CD4-positive, alpha-beta T cell (primary cell): Measurements from ENCODE around the gene GRIA2. TPM values are rescaled to one million over a fixed set of nuclear protein-coding genes. Genes with fewer than 3 reads are reported as not detected.
"Not testable (repeated sequence)": the region's sequence is repeated elsewhere in the genome, so short reads cannot be mapped to it uniquely, and the experiment has no call there.

Experiments
- ATAC-seq: fragments of 200-7000 bp; cut with Tn5 transposase; one replicate; pipeline ENCODE4 v1.10.0; 2022; ENCODE audit warnings: mild to moderate bottlenecking; ENCODE audit not compliant: poor library complexity
- CTCF ChIA-PET: fragments of 350-600 bp; sonication (Branson Sonifier 250); formaldehyde crosslinking; loops from one replicate; lab custom pipeline; 2021; ENCODE audit warnings: antibody characterized with exemption, inconsistent platforms; lab: Charles Lee
- POLR2A ChIA-PET: fragments of 350-600 bp; sonication (Branson Sonifier 250); formaldehyde crosslinking; loops from one replicate; lab custom pipeline; 2021; ENCODE audit warnings: antibody characterized with exemption, inconsistent platforms; lab: Charles Lee
- DNase-seq, 14 experiments: peaks; one replicate each; pipeline ENCODE4 v3.0.0-alpha.2; 2013 to 2020; ENCODE audit warnings: mixed read lengths in 2 of 14
- H3K27ac ChIP-seq, 2 donors: one replicate each; pipeline versions ENCODE4 v1.5.1 to v1.7.0; 2013; ENCODE audit warnings: low read length in 2 of 2, low read depth in 1 of 2, mild to moderate bottlenecking in 1 of 2
- H3K27me3 ChIP-seq, 2 experiments: 1 replicate in 1 of 2; 2 replicates in 1 of 2; pipeline versions ENCODE4 v1.6.1 to v1.7.0; 2013; ENCODE audit warnings: low read length in 2 of 2, control low read depth in 1 of 2, mild to moderate bottlenecking in 1 of 2, moderate library complexity in 1 of 2; ENCODE audit not compliant: insufficient read depth in 2 of 2, control insufficient read depth in 1 of 2
- H3K36me3 ChIP-seq: one replicate; pipeline ENCODE4 v1.6.1; 2013; ENCODE audit warnings: low read length, control low read depth; ENCODE audit not compliant: insufficient read depth
- H3K4me1 ChIP-seq: one replicate; pipeline ENCODE4 v1.6.1; 2013; ENCODE audit warnings: low read length, control low read depth; ENCODE audit not compliant: insufficient read depth
- H3K4me3 ChIP-seq: one replicate; pipeline ENCODE4 v1.5.1; 2013; ENCODE audit warnings: mild to moderate bottlenecking, low read length, moderate library complexity
- H3K9me3 ChIP-seq, 2 experiments: 1 replicate in 1 of 2; 2 replicates in 1 of 2; pipeline versions ENCODE4 v1.6.1 to v1.7.0; 2013; ENCODE audit warnings: low read length in 2 of 2, mild to moderate bottlenecking in 2 of 2, control low read depth in 1 of 2, moderate library complexity in 1 of 2; ENCODE audit not compliant: control insufficient read depth in 1 of 2, insufficient read depth in 1 of 2
- H3K27ac Mint-ChIP-seq: one replicate; pipeline ENCODE4 v1.8.0; 2020; ENCODE audit warnings: mixed read lengths
- H3K27me3 Mint-ChIP-seq: one replicate; pipeline ENCODE4 v1.8.0; 2021; ENCODE audit warnings: mixed read lengths
- H3K36me3 Mint-ChIP-seq: one replicate; pipeline ENCODE4 v1.8.0; 2021; ENCODE audit warnings: low read depth, mixed read lengths
- H3K4me1 Mint-ChIP-seq: one replicate; pipeline ENCODE4 v1.8.0; 2021; ENCODE audit warnings: low read depth, mixed read lengths
- H3K4me3 Mint-ChIP-seq: one replicate; pipeline ENCODE4 v1.8.0; 2020; ENCODE audit warnings: mild to moderate bottlenecking, mixed read lengths
- H3K9me3 Mint-ChIP-seq: one replicate; pipeline ENCODE4 v1.8.0; 2020; ENCODE audit warnings: mixed read lengths
- intact Hi-C, 2 experiments: fragments of 100-400 bp; cut with DNase I in 1 of 2; cut with micrococcal nuclease in 1 of 2; formaldehyde crosslinking; loops; one replicate each; pipeline versions ENCODE4 v1.15.1 to v1.9.0; 2023 to 2025; cut with DNase I, micrococcal nuclease
- total RNA-seq, 174 experiments: library from RNA in 2 of 174; stranded (reverse) in 2 of 174; gene quantifications; one replicate each; pipeline ENCODE4 v1.2.3 and lab custom pipeline; 2021 to 2026
- TF ChIP-seq, protein P1 (sequence below): fragments of 200-600 bp; IDR thresholded peaks from one replicate; pipeline ENCODE4 v1.8.0; 2022; ENCODE audit warnings: antibody characterized with exemption, mild to moderate bottlenecking

The GRIA2 gene
- total RNA-seq, 2 experiments from 2014 or later, result not detected

DNA sequence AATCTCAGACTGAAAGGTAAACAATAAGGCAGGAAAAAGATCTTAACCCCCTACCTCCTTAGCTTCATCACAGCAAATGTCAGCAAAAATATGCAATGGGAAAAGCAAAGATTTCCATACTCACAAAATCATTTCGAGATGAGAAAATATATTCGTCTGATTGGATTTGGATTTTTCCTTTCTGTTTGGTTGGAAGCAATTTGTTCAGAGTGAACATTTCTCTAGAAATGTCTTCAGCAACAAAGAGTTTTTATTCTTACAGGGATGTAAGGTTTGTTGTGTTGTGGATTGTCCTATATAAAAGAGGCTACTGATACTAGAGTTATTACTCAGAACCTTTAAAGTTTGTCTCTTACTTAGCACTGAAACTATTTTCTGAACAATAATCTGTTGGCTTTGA is 23.8 kb downstream of the GRIA2 start:
- intact Hi-C loops, result no loop called here
- H3K4me3 ChIP-seq, result no peak overlapping the region
- H3K36me3 Mint-ChIP-seq, result no peaks in the 10 kb centered on the region
- no peak overlapping the region for H3K27ac ChIP-seq
- H3K4me3 Mint-ChIP-seq, result no peak overlapping the region
- TF ChIP-seq, protein P1, sequence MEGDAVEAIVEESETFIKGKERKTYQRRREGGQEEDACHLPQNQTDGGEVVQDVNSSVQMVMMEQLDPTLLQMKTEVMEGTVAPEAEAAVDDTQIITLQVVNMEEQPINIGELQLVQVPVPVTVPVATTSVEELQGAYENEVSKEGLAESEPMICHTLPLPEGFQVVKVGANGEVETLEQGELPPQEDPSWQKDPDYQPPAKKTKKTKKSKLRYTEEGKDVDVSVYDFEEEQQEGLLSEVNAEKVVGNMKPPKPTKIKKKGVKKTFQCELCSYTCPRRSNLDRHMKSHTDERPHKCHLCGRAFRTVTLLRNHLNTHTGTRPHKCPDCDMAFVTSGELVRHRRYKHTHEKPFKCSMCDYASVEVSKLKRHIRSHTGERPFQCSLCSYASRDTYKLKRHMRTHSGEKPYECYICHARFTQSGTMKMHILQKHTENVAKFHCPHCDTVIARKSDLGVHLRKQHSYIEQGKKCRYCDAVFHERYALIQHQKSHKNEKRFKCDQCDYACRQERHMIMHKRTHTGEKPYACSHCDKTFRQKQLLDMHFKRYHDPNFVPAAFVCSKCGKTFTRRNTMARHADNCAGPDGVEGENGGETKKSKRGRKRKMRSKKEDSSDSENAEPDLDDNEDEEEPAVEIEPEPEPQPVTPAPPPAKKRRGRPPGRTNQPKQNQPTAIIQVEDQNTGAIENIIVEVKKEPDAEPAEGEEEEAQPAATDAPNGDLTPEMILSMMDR, result no peak
- peaks cover 3% of the 10 kb centered on the region for H3K9me3 Mint-ChIP-seq
- no peaks in the 10 kb centered on the region for H3K36me3 ChIP-seq
- ATAC-seq (no peak), DNase-seq (no peak)
- H3K27me3 ChIP-seq, result no peaks in the 10 kb centered on the region
- H3K4me1 ChIP-seq, result no peaks in the 10 kb centered on the region
- ChIA-PET CTCF (no interaction called here), POLR2A (no interaction called here)
- no peak overlapping the region for H3K27ac Mint-ChIP-seq
- H3K4me1 Mint-ChIP-seq, result no peaks in the 10 kb centered on the region
- H3K9me3 ChIP-seq, result no peaks in the 10 kb centered on the region
- H3K27me3 Mint-ChIP-seq, result no peaks in the 10 kb centered on the region

DNA sequence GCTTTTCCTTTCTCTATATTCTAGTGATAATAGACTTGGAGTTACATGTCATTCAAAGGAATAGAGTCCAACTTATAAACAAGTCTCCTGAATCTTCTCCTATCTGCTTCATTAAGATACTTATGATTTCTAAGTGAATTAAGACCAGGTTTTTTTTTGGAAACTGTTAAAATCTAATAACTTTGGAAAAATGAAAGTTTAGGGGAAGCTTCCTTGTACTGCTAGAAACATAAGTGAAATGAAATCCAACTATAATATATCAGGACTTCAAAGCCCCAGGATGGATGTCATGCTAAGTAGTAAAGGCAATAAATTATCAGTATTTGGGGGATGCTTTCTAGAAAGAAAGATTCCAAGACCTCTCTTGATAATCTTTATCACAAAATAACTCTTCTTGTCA is 24.8 kb downstream of the GRIA2 start:
- CTCF ChIA-PET, result no interaction called here
- H3K27ac Mint-ChIP-seq, result no peak overlapping the region
- Histone ChIP-seq H3K27ac (no peak overlapping the region), H3K27me3 (no peaks in the 10 kb centered on the region), H3K4me1 (no peaks in the 10 kb centered on the region), H3K4me3 (no peak overlapping the region), H3K36me3 (no peaks in the 10 kb centered on the region), H3K9me3 (no peaks in the 10 kb centered on the region)
- TF ChIP-seq, protein P1, result no peak
- no peak overlapping the region for H3K4me3 Mint-ChIP-seq
- H3K27me3 Mint-ChIP-seq, result no peaks in the 10 kb centered on the region
- H3K36me3 Mint-ChIP-seq, result no peaks in the 10 kb centered on the region
- POLR2A ChIA-PET, result no interaction called here
- no peak for ATAC-seq
- no peaks in the 10 kb centered on the region for H3K4me1 Mint-ChIP-seq
- intact Hi-C loops, result no loop called here
- peaks cover 3% of the 10 kb centered on the region for H3K9me3 Mint-ChIP-seq
- no peak for DNase-seq

DNA sequence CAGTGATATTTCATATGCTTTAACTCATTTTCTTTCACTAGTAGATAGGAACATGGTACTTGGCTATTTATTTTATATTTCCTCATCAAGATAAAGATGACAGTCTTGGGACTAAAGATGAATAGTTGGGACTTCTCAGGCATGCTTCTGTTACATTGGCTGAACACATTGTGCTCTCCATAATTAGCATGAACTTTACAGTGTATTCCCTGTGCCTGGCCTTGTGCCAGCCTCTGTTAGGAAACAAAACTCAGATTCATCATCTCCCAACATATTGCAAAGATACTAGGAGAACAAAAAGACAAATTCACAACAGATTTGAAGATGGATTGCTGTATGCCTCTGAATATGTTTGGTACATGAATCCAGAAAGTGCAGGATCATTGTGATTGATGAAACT is 26.4 kb downstream of the GRIA2 start:
- no peak for ATAC-seq
- Mint-ChIP-seq H3K36me3 (no peaks in the 10 kb centered on the region), H3K27me3 (no peaks in the 10 kb centered on the region), H3K27ac (no peak overlapping the region), H3K4me1 (no peaks in the 10 kb centered on the region), H3K4me3 (no peak overlapping the region), H3K9me3 (peaks cover 3% of the 10 kb centered on the region)
- Histone ChIP-seq H3K27me3 (no peaks in the 10 kb centered on the region), H3K9me3 (no peaks in the 10 kb centered on the region), H3K27ac (no peak overlapping the region), H3K36me3 (no peaks in the 10 kb centered on the region), H3K4me1 (no peaks in the 10 kb centered on the region), H3K4me3 (no peak overlapping the region)
- DNase-seq, result no peak
- CTCF ChIA-PET, result no interaction called here
- intact Hi-C loops, result no loop called here
- POLR2A ChIA-PET, result no interaction called here
- TF ChIP-seq, protein P1, result no peak

DNA sequence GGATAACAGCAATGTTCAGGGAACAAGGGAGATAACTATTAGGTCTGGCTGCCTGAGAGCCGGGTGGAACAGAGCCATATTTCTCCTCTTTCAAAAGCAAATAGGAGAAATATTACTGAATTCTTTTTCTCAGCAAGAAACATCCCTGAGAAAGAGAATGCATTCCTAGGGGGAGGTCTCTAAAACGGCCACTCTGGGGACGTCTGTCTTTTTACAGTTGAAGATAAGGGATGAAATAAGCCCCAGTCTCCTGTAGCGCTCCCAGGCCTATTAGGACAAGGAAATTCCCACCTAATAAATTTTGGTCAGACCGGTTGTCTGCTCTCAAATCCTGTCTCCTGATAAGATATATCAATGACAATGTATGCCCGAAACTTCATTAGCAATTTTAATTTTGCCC is 37.6 kb downstream of the GRIA2 start:
- H3K36me3 ChIP-seq, CTCF ChIA-PET, H3K4me1 Mint-ChIP-seq, H3K27me3 Mint-ChIP-seq, DNase-seq, H3K27ac Mint-ChIP-seq, H3K4me3 Mint-ChIP-seq, H3K4me1 ChIP-seq, H3K9me3 ChIP-seq, H3K36me3 Mint-ChIP-seq, POLR2A ChIA-PET, H3K27ac ChIP-seq, ATAC-seq, H3K4me3 ChIP-seq, intact Hi-C loops, H3K27me3 ChIP-seq: not testable (repeated sequence)
- peaks cover 12% of the 10 kb centered on the region for H3K9me3 Mint-ChIP-seq
